GF-D8 (cell line): ENCODE results near the gene C7orf25.

Experiments
- DNase-seq: peaks from one replicate; lab custom pipeline; 2025; lab: John Stamatoyannopoulos, UW

C7orf25 gene

GRCh38 chr7:42877862-42878261, 34.0 kb downstream of the C7orf25 start:
- peak; percentile 92 for DNase-seq

- peak; percentile 40 for DNase-seq
These were observed 35.4 kb downstream of the C7orf25 start for GRCh38 chr7:42876182-42877068.

GRCh38 chr7:42869131-42870020, 42.5 kb downstream of the C7orf25 start:
- no peak for DNase-seq

GRCh38 chr7:42868480-42868879, 43.4 kb downstream of the C7orf25 start:
- DNase-seq = no peak
